Activated naive CD4-positive, alpha-beta T cell treated with anti-CD3 and anti-CD28 coated beads for 36 hours (primary cell): ENCODE data around the gene SNX27. TPM values are rescaled to one million over a fixed set of nuclear protein-coding genes. Genes with fewer than 3 reads are reported as not detected.
A peak's percentile ranks its signal among the peaks of the same experiment; 100 is the strongest.
"Not testable (repeated sequence)": the region's sequence is repeated elsewhere in the genome, so short reads cannot be mapped to it uniquely, and the experiment has no call there.

Experiments
- CTCF ChIA-PET: fragments of 350-600 bp; sonication (Branson Sonifier 250); formaldehyde crosslinking; loops from one replicate; lab custom pipeline; 2021; ENCODE audit warnings: antibody characterized with exemption; lab: Charles Lee
- DNase-seq: peaks from one replicate; pipeline ENCODE4 v3.0.0-alpha.2; 2020
- H3K27ac Mint-ChIP-seq: one replicate; pipeline ENCODE4 v1.8.0; 2021; ENCODE audit warnings: mild to moderate bottlenecking, mixed read lengths
- H3K27me3 Mint-ChIP-seq: one replicate; pipeline ENCODE4 v1.8.0; 2021; ENCODE audit warnings: low read depth, mixed read lengths
- H3K36me3 Mint-ChIP-seq: one replicate; pipeline ENCODE4 v1.8.0; 2021; ENCODE audit warnings: low read depth, mixed read lengths
- H3K4me1 Mint-ChIP-seq: one replicate; pipeline ENCODE4 v1.8.0; 2021; ENCODE audit warnings: low read depth, mixed read lengths
- H3K4me3 Mint-ChIP-seq: one replicate; pipeline ENCODE4 v1.8.0; 2021; ENCODE audit warnings: mild to moderate bottlenecking, moderate library complexity, mixed read lengths
- H3K9me3 Mint-ChIP-seq: one replicate; pipeline ENCODE4 v1.8.0; 2021; ENCODE audit warnings: mixed read lengths
- intact Hi-C: fragments of 100-400 bp; cut with micrococcal nuclease; formaldehyde crosslinking; loops from one replicate; pipeline ENCODE4 v1.15.1; 2023
- total RNA-seq, 2 experiments: library from RNA; stranded (reverse); gene quantifications; one replicate each; pipeline ENCODE4 v1.2.3, GENCODE V29; 2021

Gene SNX27
- total RNA-seq, 2 experiments from 2014 or later: 22.9 to 23.6 TPM

DNA sequence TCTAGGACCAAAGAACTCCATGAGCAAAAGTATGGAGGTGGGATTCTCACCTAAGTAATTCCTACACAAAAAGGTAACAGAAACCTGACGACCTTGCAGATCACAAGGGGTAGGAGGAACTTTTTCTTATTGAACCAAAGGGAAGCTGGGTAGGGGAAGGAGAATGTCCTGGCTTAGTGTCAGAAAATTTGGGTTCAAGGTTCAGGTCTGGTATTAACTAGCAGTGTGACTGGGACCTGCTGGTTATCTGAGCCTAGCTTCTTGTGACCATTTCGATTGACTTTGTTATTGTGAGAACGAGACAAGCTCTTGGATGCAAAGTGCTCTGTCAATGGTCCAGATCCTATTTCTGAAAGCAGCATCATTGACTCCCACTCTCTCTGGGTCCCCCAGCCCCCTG lies 5.0 kb upstream of the SNX27 start:
- intact Hi-C loops: no loop called here
- no peaks in the 10 kb centered on the region for H3K36me3 Mint-ChIP-seq

DNA sequence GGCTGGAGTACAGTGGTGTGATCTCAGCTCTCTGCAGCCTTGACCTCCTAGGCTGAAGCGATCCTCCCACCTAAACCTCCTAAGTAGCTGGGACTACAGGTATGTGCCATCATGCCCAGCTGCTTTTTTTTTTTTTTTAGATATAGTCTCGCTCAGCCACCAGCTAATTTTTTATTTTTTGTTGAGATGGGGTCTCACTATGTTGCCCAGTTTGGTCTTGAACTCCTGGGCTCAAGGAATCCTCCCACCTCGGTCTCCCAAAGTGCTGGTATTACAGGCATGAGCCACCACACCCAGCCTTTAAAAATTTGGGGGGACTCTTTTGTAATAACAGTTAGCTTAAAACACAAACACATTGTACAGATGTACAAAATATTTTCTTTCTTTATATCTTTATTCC lies 1.7 kb upstream of the SNX27 start:
- Mint-ChIP-seq H3K36me3 (peaks cover 4% of the 10 kb centered on the region), H3K4me3 (no peak overlapping the region), H3K27ac (no peak overlapping the region), H3K4me1 (peaks cover 36% of the 10 kb centered on the region), H3K9me3 (no peaks in the 10 kb centered on the region), H3K27me3 (peaks cover 3% of the 10 kb centered on the region)
- CTCF ChIA-PET: interaction anchor here (0.6 to 0.9 kb wide), 5 partner anchors 10 to 360 kb away, joined by 3 to 5 read pairs (median 3); no protein-coding TSS in a partner anchor
- intact Hi-C loops: loop anchor here (2.0 to 10.0 kb wide), 7 partner anchors 153 to 427 kb away; partner anchors contain the start of genes C2CD4D, MRPL9, PIP5K1A and POGZ
- no peak for DNase-seq

More for the DNA sequence above, 5.0 kb upstream of the SNX27 start:
- H3K4me1 Mint-ChIP-seq: peaks cover 15% of the 10 kb centered on the region
- no peak overlapping the region for H3K4me3 Mint-ChIP-seq
- H3K27me3 Mint-ChIP-seq: peaks cover 7% of the 10 kb centered on the region
- CTCF ChIA-PET: interaction anchor here (2.0 kb wide), 1 partner anchor 13 kb away, joined by 5 read pairs; no protein-coding TSS in a partner anchor
- no peaks in the 10 kb centered on the region for H3K9me3 Mint-ChIP-seq
- no peak overlapping the region for H3K27ac Mint-ChIP-seq
- DNase-seq: no peak

DNA sequence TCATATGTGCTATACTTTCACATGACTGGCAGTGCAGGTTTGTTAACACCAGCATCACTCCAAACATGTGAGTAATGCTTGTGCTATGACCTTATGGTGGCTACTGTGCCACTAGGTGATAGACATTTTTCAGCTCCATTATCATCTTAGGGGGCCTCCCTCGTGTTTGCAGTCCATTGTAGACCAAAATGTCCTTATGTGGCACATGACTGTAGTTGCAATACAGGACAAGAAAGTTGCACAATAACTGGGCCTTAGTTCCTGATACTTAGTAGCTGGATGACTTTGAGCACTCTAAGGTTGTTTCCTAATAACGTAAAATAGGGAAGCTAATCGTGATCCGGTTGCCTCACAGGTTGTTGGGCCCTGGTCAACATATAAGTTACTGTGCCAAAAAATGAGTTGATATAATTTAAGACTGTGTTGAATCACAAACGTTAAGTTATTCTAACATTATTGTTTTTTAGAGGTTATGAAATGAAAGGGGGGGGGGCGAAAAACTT lies 511 bp upstream of the SNX27 start:
- Mint-ChIP-seq H3K27me3 (peaks cover 3% of the 10 kb centered on the region), H3K36me3 (peaks cover 4% of the 10 kb centered on the region), H3K9me3 (no peaks in the 10 kb centered on the region), H3K4me3 (peak overlapping the region; percentile 93), H3K4me1 (peaks cover 45% of the 10 kb centered on the region), H3K27ac (peak overlapping the region; percentile 55)
- DNase-seq: peak; percentile 19
- CTCF ChIA-PET: interaction anchor here (0.9 kb wide), 1 partner anchor 224 kb away, joined by 3 read pairs; no protein-coding TSS in a partner anchor
- intact Hi-C loops: loop anchor here (1.0 to 10.0 kb wide), 9 partner anchors 151 to 426 kb away; partner anchors contain the start of genes C2CD4D, MRPL9, PIP5K1A and POGZ

DNA sequence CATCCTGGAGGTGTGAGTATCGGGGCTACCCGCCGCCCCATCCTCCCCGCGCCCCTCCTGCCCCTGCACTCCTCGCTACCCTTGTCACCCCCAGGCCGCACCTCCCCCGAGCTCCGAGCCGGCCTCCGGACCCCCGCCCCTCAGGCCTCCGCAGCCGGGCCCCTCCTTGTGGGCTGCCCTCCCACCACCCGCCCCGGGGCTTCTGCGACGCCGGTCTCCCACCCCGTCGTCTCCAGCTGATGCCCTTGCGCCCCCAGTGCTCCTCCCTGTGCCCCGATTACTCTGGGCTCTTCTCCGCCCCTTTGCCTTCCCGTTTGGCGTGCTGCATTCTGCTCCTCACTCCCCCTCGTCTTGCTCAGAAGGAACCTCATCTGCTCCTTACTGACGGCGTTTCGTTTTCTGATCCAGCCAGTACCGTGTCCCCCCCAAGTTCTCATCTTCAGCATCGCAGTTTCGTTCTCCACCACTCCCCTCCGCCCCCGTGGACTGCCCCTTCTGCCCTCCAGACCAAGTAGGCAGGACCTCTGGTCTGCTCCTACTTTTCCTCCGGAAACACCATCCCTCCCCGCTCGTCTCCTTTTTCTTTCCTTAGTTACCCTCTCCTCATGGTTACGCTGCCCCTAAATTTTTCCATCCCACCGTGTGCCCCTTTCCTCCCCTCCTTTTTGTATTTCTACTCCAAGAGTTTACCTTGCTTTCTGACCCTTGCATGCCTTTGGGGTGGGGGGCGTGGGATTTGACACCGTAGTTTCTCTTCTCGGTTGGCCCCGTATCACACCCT lies 841 bp downstream of the SNX27 start:
- Mint-ChIP-seq H3K9me3 (no peaks in the 10 kb centered on the region), H3K27me3 (peaks cover 3% of the 10 kb centered on the region), H3K27ac (peak overlapping the region; percentile 72), H3K36me3 (peaks cover 4% of the 10 kb centered on the region), H3K4me1 (peaks cover 51% of the 10 kb centered on the region), H3K4me3 (peak overlapping the region; percentile 93)
- CTCF ChIA-PET: no interaction called here
- DNase-seq: peak; percentile 53
- intact Hi-C loops: loop anchor here (5.0 to 10.0 kb wide), 5 partner anchors 155 to 425 kb away; partner anchors contain the start of genes PIP5K1A, POGZ, S100A11 and VPS72

DNA sequence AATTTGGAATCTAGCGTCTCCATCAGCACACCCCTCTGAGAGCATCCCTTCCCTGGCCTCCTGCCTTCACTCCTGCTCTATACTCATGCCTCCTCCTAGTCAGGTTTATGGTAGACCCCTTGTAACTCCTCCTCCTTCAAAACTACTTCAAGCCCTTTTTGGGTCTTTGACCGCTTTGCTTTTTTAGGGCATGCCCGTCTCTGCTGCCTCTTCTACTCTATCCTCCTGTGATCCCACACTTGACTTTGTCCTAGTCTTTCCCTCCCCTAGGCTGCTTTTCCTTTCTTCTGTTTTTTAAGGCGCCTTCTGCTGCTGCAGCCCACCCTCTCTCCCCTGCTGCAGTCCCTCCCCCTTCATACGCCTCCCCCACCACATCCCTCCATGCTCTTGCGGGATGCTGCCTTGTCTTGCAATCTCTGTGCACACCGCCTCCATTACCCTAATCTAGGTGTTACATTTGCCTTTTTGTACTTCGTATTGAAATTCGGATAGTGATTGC lies 1.5 kb downstream of the SNX27 start:
- CTCF ChIA-PET: no interaction called here
- no peak for DNase-seq
- peaks cover 4% of the 10 kb centered on the region for H3K36me3 Mint-ChIP-seq
- H3K27me3 Mint-ChIP-seq: peaks cover 1% of the 10 kb centered on the region
- no peaks in the 10 kb centered on the region for H3K9me3 Mint-ChIP-seq
- intact Hi-C loops: loop anchor here (5.0 to 10.0 kb wide), 5 partner anchors 156 to 424 kb away; partner anchors contain the start of genes PIP5K1A, POGZ, S100A11 and VPS72
- peaks cover 52% of the 10 kb centered on the region for H3K4me1 Mint-ChIP-seq
- H3K27ac Mint-ChIP-seq: peak overlapping the region; percentile 72
- H3K4me3 Mint-ChIP-seq: peak overlapping the region; percentile 93

DNA sequence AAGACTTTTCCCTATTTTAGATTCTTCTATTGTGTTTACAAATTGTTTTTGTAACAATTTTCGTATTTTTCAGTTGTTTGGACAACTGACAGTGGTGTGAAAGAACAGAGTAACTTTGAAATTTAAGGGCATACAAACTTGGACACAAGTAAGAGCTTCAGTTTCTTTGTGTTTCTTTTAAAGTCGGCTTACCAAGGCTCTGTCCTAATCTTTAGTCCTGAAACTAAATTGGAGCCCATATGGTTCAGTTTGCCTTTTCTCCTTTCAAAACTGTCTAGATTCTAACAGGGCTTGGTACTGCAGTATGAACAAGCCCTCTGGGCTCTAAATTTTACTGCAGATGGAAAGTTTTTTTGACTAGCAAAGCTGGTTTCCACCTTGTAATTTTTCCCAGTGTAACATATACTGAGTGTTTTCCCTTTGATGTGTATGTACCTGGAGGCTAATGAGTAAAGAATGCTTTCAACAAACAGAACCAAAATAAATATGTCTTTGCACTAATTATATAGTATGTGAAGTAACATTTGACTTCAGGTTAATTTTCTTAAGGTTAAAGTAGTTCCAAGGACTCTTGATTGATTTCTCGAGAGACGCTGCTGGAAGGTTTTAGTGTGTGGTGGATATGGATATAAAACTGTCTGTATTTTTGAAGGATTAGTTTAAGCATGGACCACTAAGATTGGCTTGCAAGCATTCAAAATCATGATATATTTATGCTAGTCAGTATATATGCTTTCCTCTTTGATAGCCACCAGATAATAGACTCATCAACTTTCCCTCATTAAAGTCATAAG lies 4.1 kb downstream of the SNX27 start:
- Mint-ChIP-seq H3K27ac (peak overlapping the region; percentile 58), H3K9me3 (no peaks in the 10 kb centered on the region), H3K4me3 (no peak overlapping the region), H3K36me3 (peaks cover 4% of the 10 kb centered on the region), H3K4me1 (peaks cover 73% of the 10 kb centered on the region), H3K27me3 (no peaks in the 10 kb centered on the region)
- no peak for DNase-seq
- CTCF ChIA-PET: interaction anchor here (0.6 to 1.0 kb wide), 2 partner anchors 84 to 221 kb away, joined by 3 to 4 read pairs; no protein-coding TSS in a partner anchor
- intact Hi-C loops: loop anchor here (10.0 kb wide), 3 partner anchors 331 to 421 kb away; partner anchors contain the start of genes PIP5K1A, VPS72 and ZNF687

DNA sequence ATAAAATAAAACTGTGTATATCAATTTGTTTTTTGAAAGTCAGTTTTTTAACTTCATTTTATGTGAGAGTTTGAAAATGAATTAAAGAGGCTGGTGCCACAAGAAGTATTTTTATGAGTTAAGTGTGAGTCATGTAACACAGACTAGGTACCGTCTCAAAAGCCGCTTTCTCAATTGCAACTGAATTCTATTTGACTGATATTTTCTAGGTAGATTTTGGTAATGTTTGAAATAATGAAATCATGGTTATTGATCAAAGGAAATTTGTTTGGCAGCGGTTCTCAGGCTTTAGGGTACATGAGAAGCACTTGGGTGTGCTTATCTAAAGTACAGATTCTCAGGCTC lies 4.6 kb downstream of the SNX27 start:
- intact Hi-C loops: loop anchor here (10.0 kb wide), 3 partner anchors 332 to 422 kb away; partner anchors contain the start of genes PIP5K1A, VPS72 and ZNF687
- H3K4me3 Mint-ChIP-seq: no peak overlapping the region
- H3K36me3 Mint-ChIP-seq: peaks cover 7% of the 10 kb centered on the region
- no peaks in the 10 kb centered on the region for H3K27me3 Mint-ChIP-seq
- CTCF ChIA-PET: interaction anchor here (0.6 kb wide), 1 partner anchor 220 kb away, joined by 4 read pairs; no protein-coding TSS in a partner anchor
- no peaks in the 10 kb centered on the region for H3K9me3 Mint-ChIP-seq
- no peak for DNase-seq
- H3K4me1 Mint-ChIP-seq: peaks cover 74% of the 10 kb centered on the region
- H3K27ac Mint-ChIP-seq: peak overlapping the region; percentile 58

DNA sequence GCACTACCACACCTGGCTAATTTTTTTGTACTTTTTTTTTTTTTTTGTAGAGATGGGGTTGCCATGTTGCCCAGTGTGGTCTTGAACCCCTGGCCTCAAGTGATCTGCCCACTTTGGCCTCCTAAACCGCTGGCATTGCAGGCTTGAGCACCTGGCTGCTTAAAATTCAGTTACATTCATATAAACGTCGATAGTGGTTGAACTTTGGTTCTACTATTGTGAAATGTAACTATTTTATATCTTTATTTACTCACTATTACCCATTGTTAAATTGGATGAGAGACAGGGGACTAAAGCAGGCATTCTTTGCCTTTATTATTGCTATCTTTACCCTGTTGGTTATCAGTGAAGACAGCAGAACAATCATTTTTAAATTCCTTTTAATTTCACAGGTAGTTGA lies 6.2 kb downstream of the SNX27 start:
- peaks cover 71% of the 10 kb centered on the region for H3K4me1 Mint-ChIP-seq
- DNase-seq: no peak
- H3K4me3 Mint-ChIP-seq: no peak overlapping the region
- H3K27ac Mint-ChIP-seq: no peak overlapping the region
- no peaks in the 10 kb centered on the region for H3K27me3 Mint-ChIP-seq
- CTCF ChIA-PET: interaction anchor here (0.8 kb wide), 1 partner anchor 24 kb away, joined by 3 read pairs; no protein-coding TSS in a partner anchor
- H3K36me3 Mint-ChIP-seq: peaks cover 2% of the 10 kb centered on the region
- no peaks in the 10 kb centered on the region for H3K9me3 Mint-ChIP-seq
- intact Hi-C loops: loop anchor here (10.0 kb wide), 3 partner anchors 333 to 423 kb away; partner anchors contain the start of genes PIP5K1A, VPS72 and ZNF687

DNA sequence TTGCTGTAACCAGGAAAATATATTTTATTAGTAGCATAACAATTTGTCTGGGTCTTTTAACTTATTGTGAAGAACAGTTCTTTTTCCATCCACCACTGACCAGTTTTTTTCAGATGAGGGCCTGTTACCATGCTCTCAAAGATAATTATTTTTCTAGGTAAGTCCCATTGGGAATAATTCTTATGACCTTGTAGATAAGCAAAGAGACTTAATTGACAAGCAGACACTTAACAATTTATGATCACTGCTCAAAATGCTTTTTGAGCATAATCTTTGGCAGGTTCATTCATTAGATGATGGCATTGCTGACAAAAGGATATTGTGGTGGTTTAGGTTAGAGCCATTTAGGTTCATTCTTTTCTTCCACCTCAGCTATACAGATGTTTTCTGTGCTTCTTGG lies 6.6 kb downstream of the SNX27 start:
- Mint-ChIP-seq H3K27me3 (no peaks in the 10 kb centered on the region), H3K36me3 (peaks cover 2% of the 10 kb centered on the region), H3K9me3 (no peaks in the 10 kb centered on the region), H3K4me1 (peaks cover 66% of the 10 kb centered on the region), H3K4me3 (no peak overlapping the region), H3K27ac (no peak overlapping the region)
- no peak for DNase-seq
- intact Hi-C loops: loop anchor here (10.0 kb wide), 3 partner anchors 334 to 424 kb away; partner anchors contain the start of genes PIP5K1A, VPS72 and ZNF687
- CTCF ChIA-PET: interaction anchor here (0.7 kb wide), 1 partner anchor 24 kb away, joined by 3 read pairs; no protein-coding TSS in a partner anchor

DNA sequence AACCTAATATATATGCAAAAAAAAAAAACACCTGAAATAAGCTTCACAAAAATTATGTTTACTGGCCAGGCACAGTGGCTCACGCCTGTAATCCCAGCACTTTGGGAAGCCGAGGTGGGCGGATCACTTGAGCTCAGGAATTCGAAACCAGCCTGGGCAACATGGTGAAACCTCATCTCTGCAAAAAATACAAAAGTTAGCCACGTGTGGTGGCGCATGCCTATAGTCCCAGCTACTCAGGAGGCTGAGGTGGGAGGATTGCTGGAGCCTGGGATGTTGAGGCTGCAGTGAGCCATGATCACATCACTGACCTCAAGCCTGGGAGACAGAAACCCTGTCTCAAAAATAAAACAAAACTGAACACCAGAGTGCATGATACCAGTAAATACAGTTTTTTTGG lies 7.1 kb downstream of the SNX27 start:
- H3K4me1 Mint-ChIP-seq: peaks cover 62% of the 10 kb centered on the region
- H3K27ac Mint-ChIP-seq, H3K36me3 Mint-ChIP-seq, H3K27me3 Mint-ChIP-seq, H3K4me3 Mint-ChIP-seq, DNase-seq, H3K9me3 Mint-ChIP-seq: not testable (repeated sequence)
- intact Hi-C loops: loop anchor here (10.0 kb wide), 3 partner anchors 334 to 424 kb away; partner anchors contain the start of genes PIP5K1A, VPS72 and ZNF687
- CTCF ChIA-PET: interaction anchor here (0.7 to 1.1 kb wide), 3 partner anchors 25 to 217 kb away, joined by 3 read pairs; no protein-coding TSS in a partner anchor

DNA sequence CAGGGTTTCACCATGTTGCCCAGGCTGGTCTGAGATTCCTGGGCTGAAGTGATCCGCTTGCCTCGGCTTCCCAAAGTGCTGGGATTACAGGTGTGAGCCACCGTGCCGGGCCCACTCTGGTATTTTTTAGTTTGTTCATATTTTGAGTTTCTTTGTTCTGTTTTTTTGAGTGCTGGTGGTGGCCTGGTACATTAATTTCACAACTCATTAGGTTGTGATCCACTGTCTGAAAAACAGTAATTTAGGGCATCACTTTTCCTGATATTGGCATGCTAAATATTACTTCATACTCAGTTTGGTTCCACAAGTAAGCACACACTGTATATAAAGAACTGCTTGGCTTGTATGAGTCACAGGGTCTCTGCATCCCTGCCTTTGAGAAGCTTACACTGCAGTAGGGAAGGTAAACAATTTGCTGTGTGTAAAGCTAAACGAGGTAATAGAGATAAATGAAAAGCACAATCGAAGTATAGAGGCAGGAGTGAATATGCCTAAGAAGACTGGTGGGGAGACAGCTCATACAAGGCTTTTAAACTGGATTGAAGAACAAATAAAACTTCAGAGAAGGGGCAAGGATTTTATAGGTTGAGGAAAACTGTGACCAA lies 7.7 kb downstream of the SNX27 start:
- DNase-seq: no peak
- Mint-ChIP-seq H3K27ac (no peak overlapping the region), H3K9me3 (no peaks in the 10 kb centered on the region), H3K4me1 (peaks cover 57% of the 10 kb centered on the region), H3K27me3 (no peaks in the 10 kb centered on the region), H3K4me3 (no peak overlapping the region), H3K36me3 (peaks cover 2% of the 10 kb centered on the region)
- CTCF ChIA-PET: interaction anchor here (0.5 to 1.9 kb wide), 5 partner anchors 10 to 217 kb away, joined by 3 to 7 read pairs (median 3); no protein-coding TSS in a partner anchor
- intact Hi-C loops: loop anchor here (10.0 kb wide), 3 partner anchors 335 to 425 kb away; partner anchors contain the start of genes PIP5K1A, VPS72 and ZNF687
